Fibroblast of mammary gland (primary cell): Measurements from ENCODE around the gene DSC3.

ENCODE experiments used
- DNase-seq: peaks from one replicate; pipeline ENCODE4 v3.0.0-alpha.2; 2010; ENCODE audit warnings: low read depth
- H3K4me3 ChIP-seq: 2 replicates; pipeline ENCODE4 v1.5.1; 2011; ENCODE audit warnings: low read depth, mild to moderate bottlenecking, low read length, moderate library complexity; ENCODE audit not compliant: control insufficient read depth
- TF ChIP-seq, protein P1 (sequence below): conservative IDR thresholded peaks from 2 replicates; pipeline ENCODE4 v1.5.1; 2011; ENCODE audit warnings: low read depth, low read length, inconsistent platforms; ENCODE audit not compliant: control insufficient read depth, insufficient read depth

The DSC3 gene

GRCh38 chr18:30944773-30945417 lies 97.6 kb downstream of the DSC3 start:
- no peak overlapping the region for H3K4me3 ChIP-seq
- no peak for DNase-seq
- TF ChIP-seq, protein P1, sequence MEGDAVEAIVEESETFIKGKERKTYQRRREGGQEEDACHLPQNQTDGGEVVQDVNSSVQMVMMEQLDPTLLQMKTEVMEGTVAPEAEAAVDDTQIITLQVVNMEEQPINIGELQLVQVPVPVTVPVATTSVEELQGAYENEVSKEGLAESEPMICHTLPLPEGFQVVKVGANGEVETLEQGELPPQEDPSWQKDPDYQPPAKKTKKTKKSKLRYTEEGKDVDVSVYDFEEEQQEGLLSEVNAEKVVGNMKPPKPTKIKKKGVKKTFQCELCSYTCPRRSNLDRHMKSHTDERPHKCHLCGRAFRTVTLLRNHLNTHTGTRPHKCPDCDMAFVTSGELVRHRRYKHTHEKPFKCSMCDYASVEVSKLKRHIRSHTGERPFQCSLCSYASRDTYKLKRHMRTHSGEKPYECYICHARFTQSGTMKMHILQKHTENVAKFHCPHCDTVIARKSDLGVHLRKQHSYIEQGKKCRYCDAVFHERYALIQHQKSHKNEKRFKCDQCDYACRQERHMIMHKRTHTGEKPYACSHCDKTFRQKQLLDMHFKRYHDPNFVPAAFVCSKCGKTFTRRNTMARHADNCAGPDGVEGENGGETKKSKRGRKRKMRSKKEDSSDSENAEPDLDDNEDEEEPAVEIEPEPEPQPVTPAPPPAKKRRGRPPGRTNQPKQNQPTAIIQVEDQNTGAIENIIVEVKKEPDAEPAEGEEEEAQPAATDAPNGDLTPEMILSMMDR, result no peak

- no peak for DNase-seq
- TF ChIP-seq, protein P1, result no peak
- no peak overlapping the region for H3K4me3 ChIP-seq
Measured at GRCh38 chr18:30940952-30941539, 101.5 kb downstream of the DSC3 start.
